Uterus (tissue), 4 donors: Measurements from ENCODE around the gene CDSN. TPM values are rescaled to one million over a fixed set of nuclear protein-coding genes. Genes with fewer than 3 reads are reported as not detected.

ENCODE experiments used
- DNase-seq, 2 donors: peaks; one replicate each; pipeline ENCODE4 v3.0.0-alpha.2; 2019 to 2020
- H3K27ac ChIP-seq, 2 donors: fragments of 200-600 bp; sonication (generic); 1 replicate in 1 of 2; 2 replicates in 1 of 2; pipeline ENCODE4 v1.5.1; 2016 to 2018
- H3K27me3 ChIP-seq, 2 donors: fragments of 200-600 bp; sonication (generic); one replicate each; pipeline ENCODE4 v1.5.1; 2018 to 2019; ENCODE audit warnings: control low read depth in 1 of 2
- H3K36me3 ChIP-seq, 2 donors: fragments of 200-600 bp; sonication (generic); one replicate each; pipeline ENCODE4 v1.5.1; 2019; ENCODE audit warnings: control low read depth in 1 of 2
- H3K4me1 ChIP-seq, 2 donors: fragments of 200-600 bp; sonication (generic); one replicate each; pipeline ENCODE4 v1.5.1; 2018 to 2019; ENCODE audit warnings: control low read depth in 1 of 2
- H3K4me3 ChIP-seq, 2 donors: fragments of 200-600 bp; sonication (generic); 1 replicate in 1 of 2; 2 replicates in 1 of 2; pipeline ENCODE4 v1.5.1; 2018 to 2019; ENCODE audit warnings: mild to moderate bottlenecking in 1 of 2
- H3K9me3 ChIP-seq, 2 donors: fragments of 200-600 bp; sonication (generic); one replicate each; pipeline ENCODE4 v1.5.1; 2019; ENCODE audit warnings: control low read depth in 1 of 2
- POLR2A ChIP-seq, 2 donors: fragments of 450-650 bp; IDR thresholded peaks; one replicate each; pipeline ENCODE4 v1.6.1; 2016; ENCODE audit warnings: antibody characterized with exemption in 2 of 2, mild to moderate bottlenecking in 1 of 2, moderate library complexity in 1 of 2
- intact Hi-C: fragments of 100-400 bp; cut with DNase I; formaldehyde crosslinking; loops from one replicate; pipeline ENCODE4 v1.15.1; 2023; ENCODE audit warnings: low total_unique reads
- total RNA-seq, 4 donors: library from RNA; depleted of rRNA in 3 of 4; stranded (reverse); fragments of >200 nt in 3 of 4; gene quantifications; one replicate each; pipeline versions ENCODE4 v1.1.0 to v1.2.4, GENCODE V29; 2014 to 2023
- TF ChIP-seq, protein P1 (sequence below), 4 experiments: fragments of 200-600 bp in 2 of 4; fragments of 450-650 bp in 2 of 4; sonication (generic) in 2 of 4; IDR thresholded peaks; one replicate each; pipeline ENCODE4 v1.5.1; 2016 to 2019; ENCODE audit warnings: antibody characterized with exemption in 4 of 4, mild to moderate bottlenecking in 2 of 4, moderate library complexity in 1 of 4
- donor health status: DM: yes; HTN: yes; CAD: no.

Gene CDSN
- total RNA-seq, 4 donors from 2014 or later: 0.28 TPM; not detected in 3

GRCh38 chr6:31142361-31142761 lies 22.1 kb upstream of the CDSN start:
- no peak for TF ChIP-seq POLR2A (IDR thresholded peaks at IDR 0.05)
- TF ChIP-seq, protein P1, sequence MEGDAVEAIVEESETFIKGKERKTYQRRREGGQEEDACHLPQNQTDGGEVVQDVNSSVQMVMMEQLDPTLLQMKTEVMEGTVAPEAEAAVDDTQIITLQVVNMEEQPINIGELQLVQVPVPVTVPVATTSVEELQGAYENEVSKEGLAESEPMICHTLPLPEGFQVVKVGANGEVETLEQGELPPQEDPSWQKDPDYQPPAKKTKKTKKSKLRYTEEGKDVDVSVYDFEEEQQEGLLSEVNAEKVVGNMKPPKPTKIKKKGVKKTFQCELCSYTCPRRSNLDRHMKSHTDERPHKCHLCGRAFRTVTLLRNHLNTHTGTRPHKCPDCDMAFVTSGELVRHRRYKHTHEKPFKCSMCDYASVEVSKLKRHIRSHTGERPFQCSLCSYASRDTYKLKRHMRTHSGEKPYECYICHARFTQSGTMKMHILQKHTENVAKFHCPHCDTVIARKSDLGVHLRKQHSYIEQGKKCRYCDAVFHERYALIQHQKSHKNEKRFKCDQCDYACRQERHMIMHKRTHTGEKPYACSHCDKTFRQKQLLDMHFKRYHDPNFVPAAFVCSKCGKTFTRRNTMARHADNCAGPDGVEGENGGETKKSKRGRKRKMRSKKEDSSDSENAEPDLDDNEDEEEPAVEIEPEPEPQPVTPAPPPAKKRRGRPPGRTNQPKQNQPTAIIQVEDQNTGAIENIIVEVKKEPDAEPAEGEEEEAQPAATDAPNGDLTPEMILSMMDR (IDR thresholded peaks at IDR 0.05): no peak
- H3K4me1 ChIP-seq: peaks cover 0 to 4% of the 10 kb centered on the region in 2 donors
- no peaks in the 10 kb centered on the region for H3K27me3 ChIP-seq
- no peaks in the 10 kb centered on the region for H3K36me3 ChIP-seq
- H3K4me3 ChIP-seq: no peak overlapping the region
- H3K27ac ChIP-seq: no peak overlapping the region
- no peak for DNase-seq
- H3K9me3 ChIP-seq: no peaks in the 10 kb centered on the region
- intact Hi-C loops: loop anchor here (5.0 kb wide), 1 partner anchor 50 kb away; no protein-coding TSS in a partner anchor

- Histone ChIP-seq H3K4me1 (peaks cover 0 to 4% of the 10 kb centered on the region in 2 donors), H3K27ac (no peak overlapping the region), H3K4me3 (no peak overlapping the region), H3K36me3 (no peaks in the 10 kb centered on the region), H3K9me3 (no peaks in the 10 kb centered on the region), H3K27me3 (no peaks in the 10 kb centered on the region)
- TF ChIP-seq, protein P1 (IDR thresholded peaks at IDR 0.05): no peak
- no peak for DNase-seq
- intact Hi-C loops: loop anchor here (5.0 kb wide), 1 partner anchor 52 kb away; no protein-coding TSS in a partner anchor
Measured at GRCh38 chr6:31140643-31141042, 20.4 kb upstream of the CDSN start.

- no peak overlapping the region for H3K27ac ChIP-seq
- H3K4me3 ChIP-seq: no peak overlapping the region
- H3K4me1 ChIP-seq: peaks cover 0 to 4% of the 10 kb centered on the region in 2 donors
- no peaks in the 10 kb centered on the region for H3K27me3 ChIP-seq
- intact Hi-C loops: loop anchor here (5.0 kb wide), 1 partner anchor 228 kb away; no protein-coding TSS in a partner anchor
- no peaks in the 10 kb centered on the region for H3K36me3 ChIP-seq
- TF ChIP-seq, protein P1 (IDR thresholded peaks at IDR 0.05): no peak
- no peak for TF ChIP-seq POLR2A (IDR thresholded peaks at IDR 0.05)
- H3K9me3 ChIP-seq: no peaks in the 10 kb centered on the region
- no peak for DNase-seq
Measured at GRCh38 chr6:31139599-31139998, 19.4 kb upstream of the CDSN start.

GRCh38 chr6:31138982-31139381 lies 18.7 kb upstream of the CDSN start, which contains the start of gene PSORS1C2:
TSS of gene PSORS1C2 (minus strand) at chr6:31139066. CDS start at chr6:31139026, 40 bp downstream.
- H3K4me3 ChIP-seq: no peak within 1 kb of the TSS
- TF ChIP-seq, protein P1 (IDR thresholded peaks at IDR 0.05): no peak
- TF ChIP-seq POLR2A (IDR thresholded peaks at IDR 0.05): no peak
- intact Hi-C loops: loop anchor here (5.0 kb wide), 1 partner anchor 228 kb away; no protein-coding TSS in a partner anchor

DNA sequence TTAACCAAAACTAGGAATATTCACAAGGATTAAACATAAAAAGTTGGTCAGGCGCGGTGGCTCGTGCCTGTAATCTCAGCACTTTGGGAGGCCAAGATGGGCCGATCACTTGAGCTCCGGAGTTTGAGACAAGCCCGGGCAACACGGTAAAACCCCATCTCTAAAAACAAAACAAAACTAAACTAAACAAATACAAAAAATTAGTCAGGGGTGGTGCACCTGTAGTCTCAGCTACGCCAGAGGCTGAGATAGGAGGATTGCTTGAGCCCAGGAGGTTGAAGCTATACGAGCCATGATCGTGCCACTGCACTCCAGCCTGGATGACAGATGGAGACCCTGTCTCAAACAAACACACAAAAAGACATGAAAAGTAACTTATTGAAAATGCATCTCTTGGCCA lies 15.5 kb upstream of the CDSN start:
- H3K4me3 ChIP-seq: no peak overlapping the region
- H3K27ac ChIP-seq: no peak overlapping the region
- H3K4me1 ChIP-seq: peaks cover 0 to 4% of the 10 kb centered on the region in 2 donors
- DNase-seq: no peak
- H3K9me3 ChIP-seq: no peaks in the 10 kb centered on the region
- TF ChIP-seq, protein P1 (IDR thresholded peaks at IDR 0.05): no peak
- no peak for TF ChIP-seq POLR2A (IDR thresholded peaks at IDR 0.05)
- intact Hi-C loops: loop anchor here (5.0 kb wide), 1 partner anchor 232 kb away; no protein-coding TSS in a partner anchor
- no peaks in the 10 kb centered on the region for H3K27me3 ChIP-seq
- H3K36me3 ChIP-seq: no peaks in the 10 kb centered on the region

More at GRCh38 chr6:31138982-31139381, 18.7 kb upstream of the CDSN start, which contains the start of gene PSORS1C2:
- no peaks in the 10 kb centered on the region for H3K36me3 ChIP-seq
- H3K27ac ChIP-seq: no peak within 1 kb of the TSS
- H3K9me3 ChIP-seq: no peaks in the 10 kb centered on the region
- DNase-seq: no peak
- H3K27me3 ChIP-seq: no peaks in the 10 kb centered on the region
- peaks cover 0 to 4% of the 10 kb centered on the region in 2 donors for H3K4me1 ChIP-seq
